Psoas muscle (tissue), 8 donors: Measurements from ENCODE around the gene CGB5. TPM values are rescaled to one million over a fixed set of nuclear protein-coding genes. Genes with fewer than 3 reads are reported as not detected.
"Not testable (repeated sequence)": the region's sequence is repeated elsewhere in the genome, so short reads cannot be mapped to it uniquely, and the experiment has no call there.

Experiments used
- ATAC-seq, 4 donors: fragments of 200-7000 bp; cut with Tn5 transposase; one replicate each; pipeline ENCODE4 v1.9.1; 2020; ENCODE audit warnings: moderate library complexity in 3 of 4, mild to moderate bottlenecking in 2 of 4
- DNase-seq, 2 donors: peaks; one replicate each; pipeline ENCODE4 v3.0.0-alpha.2; 2020
- H3K27ac ChIP-seq: fragments of 200-600 bp; one replicate; pipeline ENCODE4 v1.8.0; 2022
- H3K27me3 ChIP-seq, 3 donors: fragments of 200-600 bp in 1 of 3; one replicate each; pipeline versions ENCODE4 v1.6.1 to v1.8.0; 2013 to 2022; ENCODE audit warnings: low read length in 2 of 3, mild to moderate bottlenecking in 2 of 3, moderate library complexity in 1 of 3; ENCODE audit not compliant: insufficient read depth in 3 of 3
- H3K36me3 ChIP-seq, 2 donors: fragments of 200-600 bp in 1 of 2; one replicate each; pipeline versions ENCODE4 v1.6.1 to v1.8.0; 2013 to 2022; ENCODE audit warnings: low read depth in 1 of 2, mild to moderate bottlenecking in 1 of 2, moderate library complexity in 1 of 2; ENCODE audit not compliant: insufficient read depth in 1 of 2
- H3K4me1 ChIP-seq: fragments of 200-600 bp; one replicate; pipeline ENCODE4 v1.8.0; 2022
- H3K4me3 ChIP-seq: fragments of 200-600 bp; one replicate; pipeline ENCODE4 v1.8.0; 2022; ENCODE audit warnings: mild to moderate bottlenecking
- H3K9me3 ChIP-seq: fragments of 200-600 bp; one replicate; pipeline ENCODE4 v1.8.0; 2022
- CTCF ChIP-seq: fragments of 200-600 bp; IDR thresholded peaks from one replicate; pipeline ENCODE4 v1.8.0; 2022; ENCODE audit warnings: antibody characterized with exemption
- WGBS, 3 donors: extraction: QIAGEN DNeasy Blood & Tissue Kit; methylation state at CpG; one replicate each; pipeline versions ENCODE4 v1.1.6 to v1.1.7; 2013; 5-methylcytosine and 5-hydroxymethylcytosine counted together
- intact Hi-C, 2 donors: fragments of 100-400 bp; cut with DNase I; formaldehyde crosslinking; loops; one replicate each; pipeline versions ENCODE4 v1.11.0 to v1.14.2; 2022
- polyA plus RNA-seq, 3 donors: library from polyadenylated mRNA; stranded (reverse); fragments of 200-250 nt; gene quantifications; one replicate each; pipeline ENCODE4 v1.2.3, GENCODE V29; 2013
- total RNA-seq, 4 donors: library from RNA; stranded (reverse); fragmentation: NEBNext Ultra II Directional in 2 of 4; extraction: Animal tissue kit (Norgen Biotek cat#: 25700) in 2 of 4; gene quantifications; one replicate each; pipeline versions ENCODE4 v1.2.1 to v1.2.4, GENCODE V29; 2021 to 2023
- donor health status: healthy with polysubstance abuse.
- donor health status: DM: no; HTN: no; CAD: no; lungs with moderate emphysema.
- donor health status: Bipolar disorder and iron deficiency.
- donor health status: healthy.
- donor health status: DM: yes; HTN: yes; CAD: no.
- donor health status: DM: no; HTN: no; CAD: no.
- donor health status: DM: no; HTN: no; CAD: no.
- donor health status: DM: yes; HTN: yes; CAD: no.

The CGB5 gene
- total and polyA plus RNA-seq, 7 donors = 0.06 TPM; not detected in 6

- H3K27me3 ChIP-seq = peaks cover 0 to 4% (median 0%) of the 10 kb centered on the region in 3 donors
These were observed 26.8 kb downstream of the CGB5 start for GRCh38 chr19:49070416-49070815.

GRCh38 chr19:49071860-49072547 is 28.4 kb downstream of the CGB5 start:
- ATAC-seq (peak in 3 of 4 donors; percentile 2 to 31 (median 19)), DNase-seq (peak; percentile 37 to 65)
- no peaks in the 10 kb centered on the region for H3K9me3 ChIP-seq
- intact Hi-C loops = loop anchor here in 1 of 2 donors (5.0 kb wide), 1 partner anchor 80 kb away; the partner anchor contains the start of genes GYS1 and RUVBL2
- peaks cover 0 to 4% (median 0%) of the 10 kb centered on the region in 3 donors for H3K27me3 ChIP-seq
- TF ChIP-seq CTCF = no peak
- H3K4me3 ChIP-seq = peak overlapping the region; percentile 47
- H3K36me3 ChIP-seq = no peaks in the 10 kb centered on the region
- WGBS, 3 donors = 1 to 3% (median 2%) methylated on average over 53 to 93 of the region's 93 CpGs
- peaks cover 9% of the 10 kb centered on the region for H3K4me1 ChIP-seq
- peak overlapping the region; percentile 77 for H3K27ac ChIP-seq

More at GRCh38 chr19:49070416-49070815, 26.8 kb downstream of the CGB5 start:
- no peak for TF ChIP-seq CTCF
- WGBS, 3 donors = 75 to 87% (median 77%) methylated on average over 21 of the region's 21 CpGs
- DNase-seq = no peak
- no peaks in the 10 kb centered on the region for H3K9me3 ChIP-seq
- H3K4me1 ChIP-seq = peaks cover 17% of the 10 kb centered on the region
- no peaks in the 10 kb centered on the region for H3K36me3 ChIP-seq
- peak overlapping the region; percentile 77 for H3K27ac ChIP-seq
- no peak for ATAC-seq
- intact Hi-C loops = loop anchor here in 1 of 2 donors (5.0 kb wide), 1 partner anchor 78 kb away; the partner anchor contains the start of genes GYS1 and RUVBL2
- no peak overlapping the region for H3K4me3 ChIP-seq

GRCh38 chr19:49073514-49074378 is 30.1 kb downstream of the CGB5 start:
- Histone ChIP-seq H3K9me3 (no peaks in the 10 kb centered on the region), H3K36me3 (no peaks in the 10 kb centered on the region), H3K27ac (peak overlapping the region; percentile 77), H3K27me3 (peaks cover 0 to 4% (median 0%) of the 10 kb centered on the region in 3 donors), H3K4me3 (peak overlapping the region; percentile 47), H3K4me1 (peaks cover 3% of the 10 kb centered on the region)
- intact Hi-C loops = loop anchor here in 1 of 2 donors (5.0 kb wide), 1 partner anchor 81 kb away; the partner anchor contains the start of genes GYS1 and RUVBL2
- ATAC-seq = peak; percentile 82 to 86 (median 84)
- peak; percentile 74 to 79 for DNase-seq
- TF ChIP-seq CTCF = peak; percentile 51
- 26 to 36% (median 28%) methylated on average over 23 of the region's 23 CpGs for WGBS, 3 donors

- WGBS, 3 donors = 10 to 15% (median 11%) methylated on average over 7 to 9 of the region's 9 CpGs
- H3K9me3 ChIP-seq, H3K27me3 ChIP-seq, H3K4me3 ChIP-seq, H3K4me1 ChIP-seq, H3K36me3 ChIP-seq: not testable (repeated sequence)
- peak; percentile 74 to 90 for DNase-seq
- H3K27ac ChIP-seq = peak overlapping the region; percentile 77
- intact Hi-C loops = loop anchor here in 1 of 2 donors (5.0 kb wide), 1 partner anchor 83 kb away; the partner anchor contains the start of genes GYS1 and RUVBL2
- TF ChIP-seq CTCF = peak; percentile 72
- peak; percentile 26 to 64 (median 32) for ATAC-seq
These were observed 31.2 kb downstream of the CGB5 start for GRCh38 chr19:49074869-49075268.
